ENCODE results near the gene AVPR2. TPM values are rescaled to one million over a fixed set of nuclear protein-coding genes. Genes with fewer than 3 reads are reported as not detected.

The AVPR2 gene
- total RNA-seq, 1 donor from 2014 or later, result 0.77 TPM

DNA sequence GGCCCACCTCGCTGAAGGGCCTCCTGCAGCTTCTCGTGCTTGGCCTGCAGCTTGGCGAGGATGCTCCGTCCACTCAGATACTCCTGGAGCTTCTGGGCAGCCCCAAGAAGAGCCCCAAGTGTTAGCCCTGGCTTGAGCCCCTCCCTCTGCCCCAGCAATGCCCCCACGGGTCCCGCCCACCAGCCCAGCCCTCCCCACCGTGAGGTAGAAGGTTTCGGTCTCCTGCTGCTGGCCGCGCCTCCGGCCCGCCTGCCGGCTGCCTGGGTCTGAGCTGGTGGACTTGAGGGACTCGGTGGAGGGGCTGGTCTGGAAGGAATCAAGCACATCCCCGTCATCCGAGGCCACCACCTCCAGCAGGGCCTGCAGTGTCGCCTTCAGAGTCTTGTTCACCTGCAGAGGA lies 8.7 kb downstream of the AVPR2 start:
- no peaks in the 10 kb centered on the region for H3K4me1 Mint-ChIP-seq (ENCODE audit: unreplicated experiment)
- H3K36me3 Mint-ChIP-seq (ENCODE audit: low read depth, unreplicated experiment), result peaks cover 10% of the 10 kb centered on the region
- no peaks in the 10 kb centered on the region for H3K27me3 Mint-ChIP-seq (ENCODE audit: unreplicated experiment)
- TF ChIP-seq, protein P1, sequence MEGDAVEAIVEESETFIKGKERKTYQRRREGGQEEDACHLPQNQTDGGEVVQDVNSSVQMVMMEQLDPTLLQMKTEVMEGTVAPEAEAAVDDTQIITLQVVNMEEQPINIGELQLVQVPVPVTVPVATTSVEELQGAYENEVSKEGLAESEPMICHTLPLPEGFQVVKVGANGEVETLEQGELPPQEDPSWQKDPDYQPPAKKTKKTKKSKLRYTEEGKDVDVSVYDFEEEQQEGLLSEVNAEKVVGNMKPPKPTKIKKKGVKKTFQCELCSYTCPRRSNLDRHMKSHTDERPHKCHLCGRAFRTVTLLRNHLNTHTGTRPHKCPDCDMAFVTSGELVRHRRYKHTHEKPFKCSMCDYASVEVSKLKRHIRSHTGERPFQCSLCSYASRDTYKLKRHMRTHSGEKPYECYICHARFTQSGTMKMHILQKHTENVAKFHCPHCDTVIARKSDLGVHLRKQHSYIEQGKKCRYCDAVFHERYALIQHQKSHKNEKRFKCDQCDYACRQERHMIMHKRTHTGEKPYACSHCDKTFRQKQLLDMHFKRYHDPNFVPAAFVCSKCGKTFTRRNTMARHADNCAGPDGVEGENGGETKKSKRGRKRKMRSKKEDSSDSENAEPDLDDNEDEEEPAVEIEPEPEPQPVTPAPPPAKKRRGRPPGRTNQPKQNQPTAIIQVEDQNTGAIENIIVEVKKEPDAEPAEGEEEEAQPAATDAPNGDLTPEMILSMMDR (IDR thresholded peaks at IDR 0.05; ENCODE audit: unreplicated experiment), result no peak
- no peak overlapping the region for H3K27ac Mint-ChIP-seq (ENCODE audit: unreplicated experiment)
- H3K4me3 Mint-ChIP-seq (ENCODE audit: unreplicated experiment), result no peak overlapping the region
- no peaks in the 10 kb centered on the region for H3K9me3 Mint-ChIP-seq (ENCODE audit: unreplicated experiment)
- DNase-seq (ENCODE audit: low spot score), result no peak

DNA sequence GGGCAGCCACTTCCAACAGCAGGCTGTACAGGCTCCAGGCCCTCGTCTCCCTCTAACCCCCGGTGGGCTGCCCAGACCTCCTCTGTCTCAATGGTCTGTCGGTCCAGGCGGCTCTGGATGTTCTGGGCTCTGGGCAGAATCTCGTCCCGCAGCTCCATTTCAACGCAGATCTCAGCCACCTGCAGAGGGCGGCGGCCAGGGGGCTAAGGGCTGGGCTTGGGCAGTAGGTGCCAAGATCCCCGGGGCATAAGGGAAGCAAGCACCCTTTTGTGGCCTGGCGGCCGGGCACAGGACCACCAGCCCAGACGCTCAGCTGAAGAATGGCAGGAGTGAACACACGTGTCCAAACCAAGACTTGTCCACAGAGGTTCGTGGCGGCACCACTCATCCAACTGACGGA lies 9.2 kb downstream of the AVPR2 start:
- DNase-seq (ENCODE audit: low spot score), result no peak
- no peaks in the 10 kb centered on the region for H3K9me3 Mint-ChIP-seq (ENCODE audit: unreplicated experiment)
- no peaks in the 10 kb centered on the region for H3K4me1 Mint-ChIP-seq (ENCODE audit: unreplicated experiment)
- TF ChIP-seq, protein P1 (IDR thresholded peaks at IDR 0.05; ENCODE audit: unreplicated experiment), result no peak
- H3K4me3 Mint-ChIP-seq (ENCODE audit: unreplicated experiment), result no peak overlapping the region
- H3K27ac Mint-ChIP-seq (ENCODE audit: unreplicated experiment), result no peak overlapping the region
- peaks cover 10% of the 10 kb centered on the region for H3K36me3 Mint-ChIP-seq (ENCODE audit: low read depth, unreplicated experiment)
- no peaks in the 10 kb centered on the region for H3K27me3 Mint-ChIP-seq (ENCODE audit: unreplicated experiment)

DNA sequence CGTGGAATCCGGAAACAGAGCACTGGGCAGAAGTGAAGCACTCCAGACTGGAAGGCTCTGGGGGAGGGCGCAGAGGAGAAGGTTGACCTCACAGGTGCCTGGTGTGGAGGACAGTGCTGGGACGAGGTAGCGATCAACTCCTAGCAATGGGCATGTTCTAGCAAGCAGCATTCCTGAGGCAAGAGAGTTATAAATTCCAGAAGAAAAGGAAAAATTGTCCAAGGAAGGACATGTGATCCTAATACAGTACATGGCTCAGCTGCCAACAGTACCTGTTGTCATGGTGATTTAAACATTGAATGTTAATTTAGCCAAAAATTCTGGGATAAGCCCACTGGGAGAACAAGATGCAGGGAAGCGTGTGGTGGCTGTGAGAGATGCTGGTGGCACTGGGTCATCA lies 13.4 kb downstream of the AVPR2 start:
- Mint-ChIP-seq H3K27me3 (ENCODE audit: unreplicated experiment) (no peaks in the 10 kb centered on the region), H3K27ac (ENCODE audit: unreplicated experiment) (no peak overlapping the region), H3K36me3 (ENCODE audit: low read depth, unreplicated experiment) (peaks cover 5% of the 10 kb centered on the region), H3K9me3 (ENCODE audit: unreplicated experiment) (no peaks in the 10 kb centered on the region), H3K4me3 (ENCODE audit: unreplicated experiment) (no peak overlapping the region), H3K4me1 (ENCODE audit: unreplicated experiment) (peaks cover 7% of the 10 kb centered on the region)
- no peak for DNase-seq (ENCODE audit: low spot score)
- TF ChIP-seq, protein P1 (IDR thresholded peaks at IDR 0.05; ENCODE audit: unreplicated experiment), result no peak

DNA sequence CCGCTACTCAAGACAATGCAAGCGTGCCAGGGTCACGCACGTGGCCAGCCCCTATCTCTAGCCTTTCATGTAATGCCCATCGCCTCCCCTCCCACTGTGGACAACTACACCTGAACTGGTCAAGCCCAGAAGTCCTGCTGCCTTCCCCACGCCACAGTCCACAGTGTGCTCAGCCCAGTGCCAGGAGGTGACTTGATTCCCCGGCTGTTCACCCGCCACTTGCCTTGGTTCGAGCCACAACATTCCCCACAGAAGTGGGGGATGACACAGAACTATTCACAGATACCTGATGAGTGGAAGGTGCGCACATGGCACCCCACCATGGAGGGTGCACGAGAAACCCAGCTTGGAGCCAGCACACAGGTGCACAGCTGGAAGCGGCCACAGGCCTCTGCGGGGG lies 14.8 kb downstream of the AVPR2 start:
- no peak overlapping the region for H3K4me3 Mint-ChIP-seq (ENCODE audit: unreplicated experiment)
- peaks cover 5% of the 10 kb centered on the region for H3K36me3 Mint-ChIP-seq (ENCODE audit: low read depth, unreplicated experiment)
- H3K27ac Mint-ChIP-seq (ENCODE audit: unreplicated experiment), result no peak overlapping the region
- DNase-seq (ENCODE audit: low spot score), result no peak
- peaks cover 8% of the 10 kb centered on the region for H3K4me1 Mint-ChIP-seq (ENCODE audit: unreplicated experiment)
- TF ChIP-seq, protein P1 (IDR thresholded peaks at IDR 0.05; ENCODE audit: unreplicated experiment), result no peak
- H3K9me3 Mint-ChIP-seq (ENCODE audit: unreplicated experiment), result no peaks in the 10 kb centered on the region
- no peaks in the 10 kb centered on the region for H3K27me3 Mint-ChIP-seq (ENCODE audit: unreplicated experiment)

DNA sequence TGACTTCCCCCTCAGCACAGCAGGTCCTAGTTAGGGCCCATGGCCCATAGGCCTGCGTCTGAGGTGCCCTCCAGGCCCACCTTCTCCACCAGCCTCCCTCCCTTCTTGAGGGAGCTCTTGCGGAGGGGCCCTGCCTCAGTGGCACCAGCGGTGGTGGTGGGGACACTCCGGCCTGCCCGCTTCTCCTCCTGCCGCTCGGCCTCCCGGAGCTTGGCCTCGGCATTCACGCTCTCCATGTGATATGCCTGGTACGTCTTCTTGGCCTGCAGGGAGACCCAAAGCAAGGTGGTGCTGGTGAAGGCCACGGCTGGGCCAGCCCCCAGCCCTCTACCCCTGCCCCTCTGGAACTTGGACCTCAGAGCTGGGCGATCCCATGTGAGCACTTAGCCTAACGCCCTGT lies 16.1 kb downstream of the AVPR2 start:
- no peak overlapping the region for H3K27ac Mint-ChIP-seq (ENCODE audit: unreplicated experiment)
- DNase-seq (ENCODE audit: low spot score), result no peak
- no peaks in the 10 kb centered on the region for H3K27me3 Mint-ChIP-seq (ENCODE audit: unreplicated experiment)
- H3K9me3 Mint-ChIP-seq (ENCODE audit: unreplicated experiment), result no peaks in the 10 kb centered on the region
- TF ChIP-seq, protein P1 (IDR thresholded peaks at IDR 0.05; ENCODE audit: unreplicated experiment), result no peak
- peaks cover 15% of the 10 kb centered on the region for H3K4me1 Mint-ChIP-seq (ENCODE audit: unreplicated experiment)
- H3K36me3 Mint-ChIP-seq (ENCODE audit: low read depth, unreplicated experiment), result peaks cover 5% of the 10 kb centered on the region
- no peak overlapping the region for H3K4me3 Mint-ChIP-seq (ENCODE audit: unreplicated experiment)

Data from endothelial cell (in vitro differentiated cells).